Mesodermal cell (in vitro differentiated cells): Measurements from ENCODE around the gene PDZD2.

Experiments
- H3K27ac ChIP-seq: 2 replicates; pipeline ENCODE4 v1.7.0; 2013; ENCODE audit warnings: mild to moderate bottlenecking, low read depth, low read length, moderate library complexity; ENCODE audit not compliant: severe bottlenecking
- H3K36me3 ChIP-seq: 2 replicates; pipeline ENCODE4 v1.7.1; 2013; ENCODE audit warnings: mild to moderate bottlenecking, low read length, moderate library complexity; ENCODE audit not compliant: control insufficient read depth, insufficient read depth
- H3K4me1 ChIP-seq: one replicate; pipeline ENCODE4 v1.7.1; 2013; ENCODE audit warnings: mild to moderate bottlenecking, low read length; ENCODE audit not compliant: insufficient read depth, control insufficient read depth, poor library complexity, severe bottlenecking
- H3K4me3 ChIP-seq: 2 replicates; pipeline ENCODE4 v1.7.0; 2013; ENCODE audit warnings: low read length, control low read depth, mild to moderate bottlenecking; ENCODE audit not compliant: insufficient read depth, poor library complexity, severe bottlenecking; ENCODE audit errors: extremely low read depth
- H3K9me3 ChIP-seq: 2 replicates; pipeline ENCODE4 v1.7.1; 2013; ENCODE audit warnings: mild to moderate bottlenecking, low read length, moderate library complexity; ENCODE audit not compliant: control insufficient read depth
- WGBS, 2 experiments: methylation state at CpG; one replicate each; pipeline ENCODE4 v1.1.5; 2013; ENCODE audit warnings: missing lambda C conversion rate in 2 of 2; ENCODE audit not compliant: insufficient coverage in 2 of 2; 5-methylcytosine and 5-hydroxymethylcytosine counted together

The PDZD2 gene

DNA sequence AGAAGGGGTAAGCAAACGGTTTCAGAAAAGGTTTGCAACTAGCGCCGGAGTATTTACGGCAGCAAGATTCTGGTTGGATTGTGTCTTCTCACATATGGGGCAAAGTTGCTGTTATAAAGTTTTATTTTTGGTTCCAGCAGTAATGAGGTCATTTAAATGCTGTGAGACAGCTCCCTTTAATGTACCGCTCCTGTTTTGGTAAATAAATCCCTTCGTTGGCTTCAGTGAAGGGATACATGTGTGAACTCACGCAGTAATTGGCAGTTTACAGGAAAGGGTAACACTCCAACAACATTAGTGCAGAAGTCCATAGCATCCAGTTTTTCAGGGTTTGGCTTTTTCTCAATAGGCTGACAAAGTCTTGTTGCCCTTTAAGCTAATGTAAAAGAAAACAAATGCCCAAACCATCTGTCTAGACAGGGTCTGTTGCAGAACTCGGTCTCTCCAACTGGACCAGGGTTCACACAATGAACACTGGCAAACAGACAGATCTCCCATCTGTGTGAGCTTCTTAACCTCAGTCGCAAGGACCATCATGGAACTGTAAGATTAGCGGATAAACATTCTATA lies 351.2 kb downstream of the PDZD2 start:
- 93 to 98% methylated on average over 8 of the region's 10 CpGs for WGBS, 2 experiments
- H3K36me3 ChIP-seq: no peaks in the 10 kb centered on the region
- no peaks in the 10 kb centered on the region for H3K9me3 ChIP-seq
- H3K4me3 ChIP-seq: no peak overlapping the region
- peaks cover 13% of the 10 kb centered on the region for H3K4me1 ChIP-seq
- no peak overlapping the region for H3K27ac ChIP-seq

DNA sequence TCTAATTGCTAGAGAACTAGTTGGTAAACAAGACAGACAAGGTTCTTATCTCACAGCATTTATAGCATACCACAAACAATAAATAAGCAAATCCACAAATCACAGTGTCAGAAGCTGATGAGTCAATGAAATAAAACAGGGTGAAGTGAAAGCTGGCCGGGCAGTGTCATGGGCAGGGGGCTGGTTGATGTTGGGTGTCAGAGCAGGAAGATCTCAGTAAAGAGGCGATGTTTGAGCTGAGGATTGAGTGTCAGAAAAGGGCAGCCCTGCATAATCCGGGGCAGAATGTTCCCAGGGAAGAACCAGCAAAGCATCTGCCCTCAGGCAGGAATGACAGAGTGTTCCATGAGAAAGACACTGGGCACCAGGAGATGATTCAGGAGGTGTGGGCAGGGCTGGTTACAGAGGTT lies 351.8 kb downstream of the PDZD2 start:
- Histone ChIP-seq H3K9me3 (no peaks in the 10 kb centered on the region), H3K4me3 (no peak overlapping the region), H3K27ac (no peak overlapping the region), H3K36me3 (no peaks in the 10 kb centered on the region), H3K4me1 (peaks cover 13% of the 10 kb centered on the region)
- 77 to 82% methylated on average over 3 of the region's 3 CpGs for WGBS, 2 experiments

DNA sequence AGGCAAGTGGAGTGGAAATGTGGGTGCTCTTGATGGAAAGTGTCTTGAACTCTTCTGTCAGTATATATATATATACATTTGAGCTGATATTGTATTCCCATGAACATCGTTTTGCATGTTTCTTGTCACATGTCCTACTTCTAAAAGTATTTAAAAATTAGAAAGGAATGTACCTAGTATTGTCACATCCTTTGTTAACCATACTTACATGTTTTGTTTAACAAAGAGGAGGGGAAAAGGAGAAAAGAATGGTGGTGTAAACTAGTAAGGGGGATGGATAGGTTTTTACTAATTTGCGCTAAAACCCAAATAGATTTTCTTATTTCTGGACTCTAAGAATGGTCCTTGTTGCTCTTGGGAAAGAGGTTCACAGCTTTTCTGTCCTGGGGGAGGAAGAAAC lies 353.4 kb downstream of the PDZD2 start:
- no peak overlapping the region for H3K27ac ChIP-seq
- WGBS, 2 experiments: 100% methylated on average over 1 of the region's 2 CpGs
- H3K36me3 ChIP-seq: no peaks in the 10 kb centered on the region
- H3K9me3 ChIP-seq: no peaks in the 10 kb centered on the region
- no peak overlapping the region for H3K4me3 ChIP-seq
- H3K4me1 ChIP-seq: peaks cover 13% of the 10 kb centered on the region

DNA sequence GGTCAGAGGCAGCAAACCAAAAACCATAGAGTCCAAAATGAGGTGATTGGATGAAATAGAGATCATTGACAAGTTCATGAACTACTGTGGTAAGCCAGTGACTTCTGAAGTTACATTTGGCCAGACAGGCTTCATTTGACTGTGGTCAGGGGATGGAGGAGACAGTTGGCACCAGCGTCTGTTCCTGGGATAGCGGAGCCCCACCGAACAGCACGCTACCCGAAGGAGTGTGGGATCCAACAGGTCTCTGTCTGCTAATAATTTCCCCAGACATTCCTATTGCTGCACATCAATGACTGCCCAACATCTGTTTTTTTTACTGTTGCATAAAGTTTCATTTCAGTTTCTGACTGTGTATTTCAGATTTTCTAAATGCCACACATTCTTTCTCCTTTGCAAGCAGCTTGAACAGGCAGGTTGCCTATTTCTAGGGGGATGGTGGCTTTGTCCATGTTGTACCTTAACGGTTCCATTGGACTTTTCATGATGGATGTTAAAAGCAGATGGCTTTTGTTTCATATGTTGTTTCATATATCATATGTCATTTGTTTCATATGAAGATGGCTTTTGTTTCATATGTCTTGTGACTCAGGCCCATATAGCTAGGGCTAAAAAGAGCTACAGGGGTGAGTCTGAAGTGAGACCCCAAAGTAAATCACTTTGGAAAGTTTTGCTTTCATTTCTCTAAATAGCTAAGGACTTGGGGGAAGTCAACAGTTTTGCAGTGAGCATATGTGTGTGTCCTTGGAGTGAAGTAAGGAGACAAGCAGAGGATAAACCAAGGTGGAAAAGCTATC lies 354.4 kb downstream of the PDZD2 start:
- WGBS, 2 experiments: 100% methylated on average over 5 of the region's 6 CpGs
- peaks cover 12% of the 10 kb centered on the region for H3K4me1 ChIP-seq
- no peaks in the 10 kb centered on the region for H3K36me3 ChIP-seq
- H3K4me3 ChIP-seq: no peak overlapping the region
- no peak overlapping the region for H3K27ac ChIP-seq
- no peaks in the 10 kb centered on the region for H3K9me3 ChIP-seq

DNA sequence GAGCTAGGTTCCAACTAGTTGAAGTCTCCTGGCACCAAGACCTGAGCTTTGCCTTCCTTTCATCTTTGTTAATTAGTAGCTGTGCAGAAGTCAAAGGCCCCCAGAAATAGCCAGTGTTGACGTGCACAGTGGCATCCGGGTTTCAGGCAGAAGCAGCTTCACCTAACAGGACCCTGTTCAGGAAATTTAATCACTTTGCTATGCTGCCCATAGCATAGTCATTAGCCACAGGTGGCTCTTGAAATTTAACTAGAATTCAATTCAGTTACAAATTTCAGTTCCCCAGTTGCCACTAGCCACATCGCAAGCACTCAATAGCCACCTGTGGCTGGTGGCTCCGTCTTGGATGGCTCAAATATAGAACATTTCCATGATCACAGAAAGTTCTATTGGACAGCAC lies 356.1 kb downstream of the PDZD2 start:
- Histone ChIP-seq H3K9me3 (no peaks in the 10 kb centered on the region), H3K27ac (no peak overlapping the region), H3K4me1 (peaks cover 5% of the 10 kb centered on the region), H3K4me3 (no peak overlapping the region), H3K36me3 (no peaks in the 10 kb centered on the region)
- 82 to 98% methylated on average over 4 of the region's 4 CpGs for WGBS, 2 experiments

DNA sequence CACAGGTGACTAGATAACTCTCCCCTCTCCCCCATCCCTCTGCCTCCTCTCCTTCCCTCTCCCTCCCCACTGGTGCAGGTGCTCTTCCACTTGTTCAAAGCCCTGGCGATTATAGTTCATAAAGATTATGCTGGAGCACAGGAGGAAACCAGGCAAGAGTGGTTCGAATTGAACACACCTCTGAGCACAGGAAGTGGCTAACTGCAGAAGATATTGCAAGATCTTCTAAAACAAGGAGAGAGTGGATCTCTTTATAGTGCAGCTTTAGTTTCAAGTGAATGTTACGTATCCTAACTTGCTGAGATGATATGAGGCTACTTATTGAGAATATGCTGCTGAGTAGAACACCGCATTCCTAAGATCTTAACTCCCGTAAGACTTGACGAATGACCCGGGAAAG lies 356.8 kb downstream of the PDZD2 start:
- Histone ChIP-seq H3K4me3 (no peak overlapping the region), H3K9me3 (no peaks in the 10 kb centered on the region), H3K4me1 (peaks cover under 1% of the 10 kb centered on the region), H3K36me3 (no peaks in the 10 kb centered on the region), H3K27ac (no peak overlapping the region)
- 90 to 93% methylated on average over 7 of the region's 7 CpGs for WGBS, 2 experiments

DNA sequence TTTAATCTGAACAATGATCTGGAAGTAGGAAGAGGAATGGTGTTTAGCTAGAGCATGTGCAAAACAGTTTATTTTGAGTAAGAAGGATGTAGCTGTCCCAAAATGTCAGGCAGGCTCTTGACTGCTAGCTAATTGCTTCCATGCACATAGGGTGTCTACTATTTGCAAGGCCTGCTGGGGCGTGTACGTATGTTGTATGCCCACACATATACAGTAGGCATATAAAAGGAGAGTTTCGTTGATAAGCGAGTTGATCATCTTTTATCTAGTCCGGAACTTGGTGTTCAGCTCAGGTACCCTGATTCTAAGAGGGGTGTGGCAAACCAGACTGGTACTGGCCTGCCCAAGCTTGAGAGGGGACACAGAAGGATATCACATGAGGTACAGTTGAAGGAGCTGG lies 358.0 kb downstream of the PDZD2 start:
- Histone ChIP-seq H3K36me3 (no peaks in the 10 kb centered on the region), H3K4me3 (no peak overlapping the region), H3K9me3 (no peaks in the 10 kb centered on the region), H3K27ac (no peak overlapping the region), H3K4me1 (no peaks in the 10 kb centered on the region)
- WGBS, 2 experiments: 96 to 100% methylated on average over 3 to 4 of the region's 5 CpGs

DNA sequence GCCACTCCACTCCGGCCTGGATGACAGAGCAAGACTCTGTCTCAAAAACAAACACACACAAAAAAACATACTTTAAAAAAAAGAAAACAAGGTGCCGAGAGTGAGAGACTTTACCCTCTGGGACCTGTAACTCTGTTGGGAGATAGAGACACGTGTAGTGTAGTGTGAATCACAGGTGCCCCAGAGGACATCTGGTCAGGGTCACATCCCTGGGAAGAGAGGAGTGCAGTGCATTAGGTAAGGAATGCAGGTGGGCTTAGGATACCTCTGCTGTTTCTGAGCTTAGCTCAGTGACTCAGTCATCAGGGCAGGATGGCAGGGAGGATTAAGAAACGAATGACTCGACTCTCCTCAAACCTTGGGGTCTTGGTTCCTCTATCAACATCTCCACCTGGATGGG lies 360.5 kb downstream of the PDZD2 start:
- WGBS, 2 experiments: 85 to 87% methylated on average over 4 to 5 of the region's 5 CpGs
- H3K36me3 ChIP-seq: no peaks in the 10 kb centered on the region
- no peak overlapping the region for H3K4me3 ChIP-seq
- H3K27ac ChIP-seq: no peak overlapping the region
- no peaks in the 10 kb centered on the region for H3K9me3 ChIP-seq
- H3K4me1 ChIP-seq: no peaks in the 10 kb centered on the region

DNA sequence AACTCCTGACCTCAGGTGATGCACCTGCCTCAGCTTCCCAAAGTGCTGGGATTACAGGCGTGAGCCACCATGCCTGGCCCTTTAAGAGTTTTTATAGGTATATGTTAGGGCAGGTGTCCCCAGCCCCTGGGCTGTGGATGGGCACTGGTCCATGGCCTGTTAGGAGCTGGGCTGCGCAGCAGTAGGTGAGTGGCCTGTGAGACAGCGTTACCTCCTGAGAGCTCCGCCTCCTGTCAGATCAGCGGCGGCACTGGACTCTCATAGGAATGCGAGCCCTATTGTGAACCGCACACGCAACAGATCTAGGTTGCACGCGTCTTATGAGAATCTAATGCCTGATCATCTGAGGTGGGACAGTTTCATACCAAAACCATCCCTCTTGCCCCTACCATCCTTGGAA lies 361.8 kb downstream of the PDZD2 start:
- Histone ChIP-seq H3K9me3 (no peaks in the 10 kb centered on the region), H3K36me3 (no peaks in the 10 kb centered on the region), H3K27ac (no peak overlapping the region), H3K4me3 (no peak overlapping the region), H3K4me1 (no peaks in the 10 kb centered on the region)
- 95 to 97% methylated on average over 10 to 11 of the region's 11 CpGs for WGBS, 2 experiments

DNA sequence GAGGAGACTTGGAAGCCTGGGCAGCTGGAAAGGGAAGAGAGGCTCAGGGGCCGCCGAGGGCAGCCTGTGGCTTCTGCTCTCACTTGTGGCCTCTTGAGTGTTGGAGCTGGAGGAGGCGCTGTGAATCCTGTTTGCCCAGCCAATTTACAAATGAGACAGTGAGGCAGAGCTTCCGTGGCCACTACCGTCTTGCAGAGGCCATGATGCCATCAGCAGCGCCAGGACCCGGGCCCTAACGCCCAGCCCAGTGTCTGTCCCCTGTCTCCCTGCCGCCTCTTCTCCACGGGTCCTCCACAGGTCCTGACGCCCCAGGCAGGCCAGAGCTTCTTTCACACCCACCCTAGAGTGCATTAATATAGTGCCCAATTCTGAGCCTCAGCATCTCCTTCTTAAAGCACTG lies 362.4 kb downstream of the PDZD2 start:
- no peaks in the 10 kb centered on the region for H3K36me3 ChIP-seq
- no peaks in the 10 kb centered on the region for H3K9me3 ChIP-seq
- no peak overlapping the region for H3K27ac ChIP-seq
- no peaks in the 10 kb centered on the region for H3K4me1 ChIP-seq
- H3K4me3 ChIP-seq: no peak overlapping the region
- 88 to 95% methylated on average over 8 to 10 of the region's 11 CpGs for WGBS, 2 experiments

DNA sequence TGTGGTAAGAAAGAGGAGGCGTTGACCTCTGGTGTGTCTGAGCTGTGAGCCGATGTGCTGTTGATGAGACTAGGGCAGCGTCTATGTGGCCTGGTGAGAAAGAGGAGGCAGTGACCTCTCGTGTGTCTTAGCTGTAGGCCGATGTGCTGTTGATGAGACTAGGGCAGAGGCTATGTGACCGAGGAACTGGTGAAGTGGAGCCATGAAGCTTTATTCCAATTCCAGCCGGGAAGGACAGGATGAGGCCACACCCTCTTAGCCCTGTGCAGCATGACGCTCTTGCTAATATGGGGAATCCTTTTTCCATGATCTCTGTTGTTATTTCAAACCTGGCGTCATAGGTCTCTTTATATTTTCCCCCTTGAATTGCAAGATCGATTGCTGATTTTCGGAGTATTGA lies 362.8 kb downstream of the PDZD2 start:
- Histone ChIP-seq H3K4me1 (no peaks in the 10 kb centered on the region), H3K9me3 (no peaks in the 10 kb centered on the region), H3K27ac (no peak overlapping the region), H3K4me3 (no peak overlapping the region), H3K36me3 (no peaks in the 10 kb centered on the region)
- WGBS, 2 experiments: 93 to 95% methylated on average over 5 to 9 of the region's 11 CpGs
